HG03135 (cell line): ENCODE measurements around the gene VASN.
"Not testable (repeated sequence)": the region's sequence is repeated elsewhere in the genome, so short reads cannot be mapped to it uniquely, and the experiment has no call there.

Experiments
- ATAC-seq: cut with Tn5 transposase; IDR thresholded peaks from one replicate; pipeline ENCODE4 v1.9.1; 2021; ENCODE audit warnings: mild to moderate bottlenecking, moderate library complexity; ENCODE audit not compliant: unreplicated experiment

Gene VASN

GRCh38 chr16:4371357-4372000 is at the start of gene VASN:
VASN (plus strand) TSS chr16:4371848; CDS start chr16:4380878, 9,030 bp downstream.
- peak; percentile 55 for ATAC-seq

DNA sequence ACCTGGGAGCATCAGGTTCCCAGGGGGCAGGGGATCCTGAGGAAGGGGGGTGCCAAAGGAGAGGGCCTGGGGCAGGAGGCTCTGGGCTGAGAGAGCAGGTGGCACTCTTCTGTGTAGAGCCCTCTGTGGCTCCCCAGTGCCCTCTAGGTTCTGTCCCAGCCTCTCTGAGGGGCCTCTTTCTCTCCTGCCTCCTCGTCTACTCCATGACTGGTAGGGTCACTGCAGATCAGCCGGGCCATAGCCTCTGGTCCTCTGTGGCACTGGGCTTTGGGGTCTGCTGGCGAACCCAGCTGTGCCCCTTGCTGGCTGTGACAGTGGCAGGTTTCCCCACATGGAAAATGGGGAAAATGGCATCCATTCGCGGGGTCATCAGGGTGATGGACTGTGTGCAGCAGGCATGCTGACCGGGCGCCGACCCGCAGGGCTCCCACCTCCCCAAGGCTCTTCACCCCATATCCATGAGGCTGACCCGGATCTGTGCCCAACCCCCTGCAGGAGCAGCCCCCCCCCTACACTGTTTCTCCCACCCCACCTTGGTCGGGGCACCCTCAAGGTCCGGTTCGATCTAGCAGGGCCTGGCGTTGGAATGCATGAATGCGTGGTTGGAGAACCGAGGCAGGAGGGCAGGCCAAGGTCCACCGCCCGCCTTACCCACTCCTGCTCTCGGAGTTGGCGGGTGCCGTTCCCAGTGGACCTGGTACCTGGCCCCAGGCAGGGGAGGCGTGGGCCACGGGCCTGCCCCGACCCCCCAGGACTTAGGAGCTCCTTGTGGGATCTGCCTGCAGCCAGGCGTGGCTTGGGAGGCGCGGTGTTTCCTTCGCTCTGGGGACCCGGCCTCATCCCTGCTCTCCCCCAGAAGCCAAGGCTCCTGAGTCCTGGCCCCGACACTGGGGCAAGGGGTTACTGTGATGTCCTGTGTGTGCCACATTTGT is 49.3 kb upstream of the VASN start:
- no peak for ATAC-seq

DNA sequence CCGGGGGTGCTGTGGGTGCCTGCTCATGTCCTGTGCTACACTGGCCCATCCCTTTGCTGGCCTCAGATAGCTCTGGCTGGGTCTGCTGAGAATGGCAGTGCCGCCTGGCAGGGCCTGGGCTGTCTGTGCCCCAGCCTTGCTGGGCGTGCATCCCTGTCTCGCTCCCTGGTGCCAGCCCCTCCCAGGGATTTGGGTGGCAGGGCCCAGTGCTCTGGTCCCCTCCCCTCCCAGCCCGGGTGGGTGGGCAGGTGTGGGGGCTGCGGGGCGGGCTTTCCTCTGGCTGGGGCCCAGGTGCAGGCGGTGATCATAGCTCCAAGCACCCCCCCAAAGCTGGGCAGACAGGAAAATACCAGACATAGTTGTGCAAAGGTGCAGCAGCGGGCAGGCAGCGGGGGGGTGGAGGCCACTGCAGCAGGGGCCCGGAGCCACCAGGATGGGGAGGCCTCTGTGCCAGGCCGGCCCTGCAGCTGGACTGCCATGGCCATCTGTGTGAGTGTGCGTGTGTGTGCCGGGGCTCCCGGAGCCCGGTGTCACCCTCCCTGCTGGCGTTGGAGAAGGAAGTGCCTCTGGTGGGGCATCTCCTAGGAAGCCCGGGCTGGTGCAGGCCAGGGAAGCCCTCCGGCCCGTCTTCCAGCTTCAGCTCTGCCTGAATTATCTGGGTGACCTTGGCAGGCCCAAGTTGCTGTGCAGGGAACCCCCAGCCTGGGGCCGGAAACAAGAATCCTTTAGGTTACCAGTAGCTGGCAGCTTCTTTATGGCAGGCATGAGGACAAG is 48.4 kb upstream of the VASN start:
- ATAC-seq: no peak

DNA sequence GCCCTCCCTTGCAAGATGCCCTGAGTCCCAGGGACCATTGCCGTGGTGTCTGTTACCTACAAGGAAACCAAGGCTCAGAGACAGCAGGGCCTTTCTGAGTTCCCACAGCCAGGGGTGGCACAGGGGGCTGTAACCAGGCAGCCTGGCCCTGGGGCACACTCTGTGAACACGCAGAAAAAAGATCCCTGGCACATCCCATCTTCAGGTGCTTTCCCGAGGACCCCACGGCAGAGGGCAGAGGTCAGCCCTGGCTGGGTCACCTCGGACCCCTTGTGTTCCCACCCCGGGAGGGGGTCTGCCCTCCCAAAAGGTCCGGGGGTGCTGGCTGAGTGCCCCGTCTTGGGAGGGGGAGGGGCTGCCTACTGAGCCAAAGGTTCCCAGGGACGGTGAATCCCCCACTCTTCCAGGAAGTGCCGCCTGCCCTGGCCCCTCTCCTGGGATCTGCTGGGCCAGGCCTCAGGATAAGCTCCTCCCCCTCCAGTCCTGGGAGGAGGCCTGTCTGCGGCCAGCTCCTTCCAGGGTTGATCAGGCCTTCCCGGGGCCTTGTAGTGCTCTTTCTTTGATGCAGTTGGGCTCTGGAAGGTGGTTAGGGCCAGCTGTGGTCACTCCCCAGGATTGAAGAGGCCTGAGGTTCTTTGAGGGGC is 47.7 kb upstream of the VASN start:
- no peak for ATAC-seq

GRCh38 chr16:4324492-4325252 is 47.0 kb upstream of the VASN start:
- ATAC-seq: no peak

GRCh38 chr16:4325253-4325758 is 46.3 kb upstream of the VASN start:
- ATAC-seq: no peak

DNA sequence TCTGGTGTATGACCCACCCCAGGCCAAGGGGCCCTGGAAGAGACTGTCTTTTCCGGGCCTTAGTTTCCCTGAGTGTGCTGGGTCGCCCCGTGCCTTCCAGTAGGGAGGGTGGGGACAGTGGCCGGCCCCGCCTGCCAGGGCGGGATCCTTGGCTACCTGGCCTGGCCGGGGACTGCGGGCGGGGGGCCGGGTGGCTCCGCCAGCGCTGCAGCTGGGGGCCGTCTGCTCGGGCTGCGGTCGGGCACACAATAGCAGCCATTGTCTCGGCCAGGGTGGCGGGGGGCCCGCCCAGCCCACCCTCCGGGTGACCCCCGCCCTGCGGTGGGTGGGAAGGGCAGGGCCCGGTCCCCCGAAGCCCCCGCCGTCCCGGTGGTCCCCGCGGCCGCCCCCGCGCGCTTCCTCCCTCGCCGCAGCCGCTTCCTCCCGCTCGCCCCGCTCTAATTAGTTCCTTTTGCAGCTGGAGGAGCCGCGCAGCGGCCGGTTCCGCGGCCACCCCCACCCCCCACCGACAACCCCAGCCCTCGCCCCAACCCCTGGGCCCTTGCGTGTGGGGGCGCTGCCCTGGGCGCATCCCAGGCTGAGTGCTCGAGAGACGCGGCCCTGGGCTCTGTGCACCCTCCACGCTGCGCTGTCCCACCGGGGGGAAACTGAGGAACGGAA is 44.1 kb upstream of the VASN start:
- ATAC-seq: no peak

DNA sequence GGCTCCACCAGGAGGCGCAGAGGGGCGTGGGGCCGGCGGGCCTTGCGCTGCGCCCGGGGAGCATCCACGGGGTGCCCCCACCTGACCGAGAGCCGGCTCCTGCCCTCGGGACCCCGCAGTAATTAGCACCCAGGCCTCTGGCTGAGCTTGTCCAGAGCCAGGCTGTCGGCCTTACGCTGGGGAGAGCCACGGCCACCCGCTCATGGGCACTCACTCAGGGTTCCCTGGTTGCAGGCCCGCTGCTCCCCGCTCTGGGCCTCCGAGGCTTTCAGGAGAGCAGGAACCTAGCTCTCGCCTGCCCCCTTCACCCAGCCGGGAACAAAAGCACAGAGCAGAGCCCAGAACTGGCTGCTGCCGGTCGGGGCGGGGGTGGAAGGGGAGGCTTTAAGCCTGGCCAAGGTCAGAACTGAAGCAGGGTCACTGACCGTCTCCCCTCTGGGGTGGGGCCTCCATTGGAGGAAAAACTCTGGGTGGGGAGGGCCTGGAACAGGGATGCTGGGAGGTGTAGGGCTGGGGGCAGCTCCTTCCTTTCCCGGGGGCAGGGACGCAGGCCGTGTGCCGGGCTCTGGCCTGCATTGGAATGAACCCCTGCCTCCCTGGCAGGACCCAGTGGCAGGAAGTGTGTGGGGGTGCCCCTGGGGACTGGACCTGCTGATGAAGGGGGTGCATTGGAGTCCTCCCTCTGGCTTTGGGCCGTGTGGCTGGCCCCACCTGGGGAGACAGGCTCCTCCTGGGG is 43.4 kb upstream of the VASN start:
- no peak for ATAC-seq

DNA sequence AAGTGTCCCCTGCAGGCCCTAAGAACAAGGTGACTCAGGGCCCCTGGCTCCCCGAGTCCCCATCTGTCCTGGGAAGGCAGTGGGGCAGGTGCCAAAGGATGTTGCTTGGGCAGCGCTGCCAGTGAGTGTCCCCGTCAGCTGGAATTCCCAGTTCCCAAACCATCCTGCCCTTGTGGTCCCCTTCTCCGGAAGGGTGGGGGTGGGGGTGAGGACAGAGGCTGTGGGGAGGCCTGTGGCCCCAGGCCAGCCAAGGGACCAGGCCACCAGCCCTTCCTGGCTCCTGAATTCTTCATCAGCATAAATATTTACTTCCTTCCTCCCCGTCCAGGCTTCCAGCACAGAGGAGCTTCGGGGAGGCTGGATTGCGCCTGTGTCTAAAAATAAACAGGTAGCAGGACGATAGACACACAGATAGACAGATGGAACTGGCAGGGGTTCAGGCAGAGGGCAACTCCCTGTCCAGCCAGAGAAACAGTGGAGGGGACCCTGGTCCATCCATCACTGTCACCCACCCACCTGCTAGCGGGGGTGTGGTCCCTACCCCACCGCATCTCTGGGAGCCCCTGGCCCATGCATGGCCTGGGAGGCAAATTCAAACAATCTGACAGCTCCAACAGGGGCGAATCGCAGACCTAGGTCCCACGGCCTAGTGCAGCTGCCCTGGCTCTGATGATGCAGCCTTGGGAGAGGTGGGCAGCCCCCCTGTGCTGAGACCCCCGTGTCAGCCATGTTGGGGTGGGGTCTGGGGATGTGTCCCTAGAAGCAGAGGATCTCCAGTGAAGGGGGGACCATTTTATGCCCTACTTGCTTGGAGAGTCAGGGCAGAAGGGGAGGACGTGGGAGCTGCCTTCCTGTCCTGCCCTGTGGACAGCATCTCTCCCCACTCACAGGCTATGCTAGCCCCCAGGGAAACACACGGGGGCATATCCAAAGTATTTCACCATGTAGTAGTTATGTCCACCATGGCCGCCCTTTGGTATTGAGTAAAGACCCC is 42.6 kb upstream of the VASN start:
- ATAC-seq: no peak

DNA sequence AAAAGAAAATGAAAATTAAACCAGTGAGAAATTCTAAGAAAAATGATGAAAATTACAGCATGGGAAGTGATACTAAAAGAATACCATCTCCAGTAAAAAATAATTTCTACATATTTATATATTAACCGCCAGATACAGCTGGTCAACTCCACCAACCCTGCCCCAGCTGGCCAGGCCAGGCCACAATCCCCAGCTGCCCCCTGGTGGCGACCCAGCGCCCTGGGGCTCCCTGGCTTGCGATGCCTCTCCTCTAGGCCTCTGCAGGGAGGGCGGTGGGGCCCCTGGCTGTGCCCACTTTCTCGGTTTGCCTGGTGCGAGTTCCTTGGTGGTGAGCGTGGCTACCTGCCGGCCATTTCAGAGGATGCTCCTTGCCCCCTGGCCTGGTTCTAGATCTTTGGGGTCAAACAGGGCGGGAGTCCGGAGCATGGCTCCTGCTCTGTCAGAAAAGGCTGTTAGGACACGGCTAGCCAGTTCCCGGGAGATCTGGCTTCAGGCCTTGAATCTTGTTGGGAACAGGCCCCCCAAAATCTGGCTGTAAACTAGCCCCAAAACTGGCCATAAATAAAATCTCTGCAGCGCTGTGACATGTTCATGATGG is 41.3 kb upstream of the VASN start:
- ATAC-seq: peak; percentile 54

- no peak for ATAC-seq
Measured at GRCh38 chr16:4332083-4332482, 39.6 kb upstream of the VASN start.

DNA sequence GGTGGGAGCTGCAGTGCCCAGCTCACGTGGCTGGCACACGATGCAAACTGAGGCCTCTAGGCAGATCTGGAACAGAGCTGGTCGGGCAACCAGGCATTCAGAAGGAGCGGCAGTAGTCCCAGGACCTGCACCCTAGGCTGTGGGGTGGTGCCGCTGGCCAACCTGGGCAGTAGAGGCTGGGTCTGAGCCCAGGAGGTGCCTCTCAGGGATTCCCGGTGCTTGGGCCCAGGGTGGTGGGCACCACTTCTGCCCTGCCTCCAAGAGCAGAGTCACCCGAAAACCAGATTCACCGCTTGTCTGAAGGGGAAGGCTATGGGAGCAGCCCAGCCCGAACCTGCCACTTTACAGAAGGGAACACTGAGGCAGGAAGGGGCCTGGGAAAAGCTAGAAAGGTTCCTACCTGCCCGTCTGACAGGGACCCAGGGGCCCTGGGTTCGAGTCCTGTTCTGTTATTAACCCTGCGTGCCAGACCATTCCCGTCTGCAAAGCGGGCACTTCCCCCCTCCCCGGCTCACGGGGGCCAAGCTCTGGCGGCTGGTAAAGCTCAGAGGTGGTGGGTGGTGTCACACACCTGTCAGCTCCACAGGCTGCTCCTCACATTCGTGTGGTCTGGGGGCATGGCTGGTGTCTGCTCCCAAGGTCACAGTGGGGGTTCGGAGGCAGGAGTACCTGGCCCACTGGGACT is 38.9 kb upstream of the VASN start:
- no peak for ATAC-seq

DNA sequence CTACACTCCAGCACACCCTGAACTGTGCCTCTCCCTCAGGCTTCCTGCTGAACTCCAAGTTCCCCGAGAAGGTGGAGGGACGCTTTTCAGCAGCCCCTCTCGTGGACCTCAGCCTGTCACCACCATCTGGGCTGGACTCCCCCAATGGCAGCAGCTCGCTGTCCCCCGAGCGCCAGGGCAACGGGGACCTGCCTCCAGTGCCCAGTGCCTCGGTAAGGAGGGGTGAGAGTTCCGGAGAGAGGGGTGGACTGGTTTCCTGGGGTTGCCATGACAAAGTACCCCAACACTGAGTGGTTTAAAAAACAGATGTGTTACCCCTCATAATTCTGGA is 38.4 kb upstream of the VASN start:
- ATAC-seq: no peak

DNA sequence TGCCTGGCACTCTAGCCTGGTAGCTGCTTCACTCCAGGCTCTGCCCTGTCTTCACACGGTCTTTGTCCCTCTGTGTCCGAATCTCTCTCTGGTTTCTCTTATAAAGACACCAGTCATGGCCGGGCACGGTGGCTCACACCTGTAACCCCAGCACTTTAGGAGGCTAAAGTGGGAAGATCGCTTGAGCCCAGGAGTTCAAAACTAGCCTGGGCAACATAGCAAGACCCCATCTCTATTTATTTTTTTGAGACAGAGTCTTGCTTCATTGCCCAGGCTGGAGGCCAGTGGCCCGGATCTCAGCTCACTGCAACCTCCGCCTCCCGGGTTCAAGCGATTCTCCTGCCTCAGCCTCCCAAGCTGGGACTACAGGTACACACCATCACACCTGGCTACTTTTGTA is 37.9 kb upstream of the VASN start:
- not testable (repeated sequence) for ATAC-seq

DNA sequence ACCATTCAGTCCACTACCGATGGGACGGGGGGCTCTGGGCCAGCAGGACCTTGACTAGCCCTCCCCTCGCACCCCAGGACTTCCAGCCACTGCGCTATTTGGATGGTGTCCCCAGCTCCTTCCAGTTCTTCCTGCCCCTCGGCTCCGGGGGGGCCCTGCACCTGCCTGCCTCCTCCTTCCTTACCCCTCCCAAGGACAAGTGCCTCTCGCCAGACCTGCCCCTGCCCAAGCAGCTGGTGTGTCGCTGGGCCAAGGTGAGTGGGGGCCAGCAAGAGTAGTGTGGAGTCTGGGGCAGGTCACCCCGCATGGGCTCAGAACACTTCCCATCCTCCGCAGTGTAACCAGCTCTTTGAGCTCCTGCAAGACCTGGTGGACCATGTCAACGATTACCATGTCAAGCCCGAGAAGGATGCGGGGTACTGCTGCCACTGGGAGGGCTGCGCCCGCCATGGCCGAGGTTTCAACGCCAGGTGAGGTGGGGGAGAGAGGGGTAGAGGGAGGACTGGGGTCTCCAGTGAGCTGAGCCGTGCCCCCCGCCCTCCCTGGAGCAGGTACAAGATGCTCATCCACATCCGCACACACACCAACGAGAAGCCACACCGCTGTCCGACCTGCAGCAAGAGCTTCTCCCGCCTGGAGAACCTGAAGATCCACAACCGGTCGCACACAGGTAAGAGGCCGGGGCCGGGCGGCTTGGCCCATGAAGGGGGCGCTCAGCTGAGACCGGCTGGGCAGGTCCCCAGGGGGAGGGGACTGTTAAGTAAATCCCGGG is 36.7 kb upstream of the VASN start:
- no peak for ATAC-seq
